Measurements from ENCODE around the gene TRDN.

Gene TRDN

GRCh38 chr6:123648723-123649122 is 12.0 kb upstream of the TRDN start:
- TF ChIP-seq CTCF (conservative IDR thresholded peaks at IDR 0.05; ENCODE audit: low read length), result no peak
- no peak overlapping the region for H3K4me3 ChIP-seq (ENCODE audit: low read length)

GRCh38 chr6:123648020-123648580 is 11.3 kb upstream of the TRDN start:
- no peak for TF ChIP-seq CTCF (conservative IDR thresholded peaks at IDR 0.05; ENCODE audit: low read length)
- no peak for DNase-seq (ENCODE audit: low read depth)
- H3K4me3 ChIP-seq (ENCODE audit: low read length), result no peak overlapping the region

More at GRCh38 chr6:123648723-123649122, 12.0 kb upstream of the TRDN start:
- no peak for DNase-seq (ENCODE audit: low read depth)

DNA sequence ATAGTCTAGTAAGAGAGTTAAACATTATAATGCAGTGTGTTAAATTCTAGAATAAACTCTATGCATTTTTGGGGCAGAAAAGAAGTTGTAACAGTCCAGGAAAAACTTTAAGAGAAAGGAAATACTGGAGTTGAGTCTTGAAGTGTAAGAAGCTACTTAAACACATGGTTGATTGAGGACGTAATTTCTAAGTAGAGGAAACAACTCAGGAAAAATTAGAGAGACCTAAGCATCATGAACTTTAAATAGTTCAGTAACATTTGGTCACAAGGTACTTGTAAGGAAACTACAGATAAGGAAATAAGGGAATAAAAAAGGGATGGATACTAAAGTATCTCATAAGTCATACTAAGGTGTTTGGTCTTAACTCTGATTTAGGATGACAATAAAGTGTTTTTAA is 4.7 kb upstream of the TRDN start:
- no peak for DNase-seq (ENCODE audit: low read depth)
- no peak for TF ChIP-seq CTCF (conservative IDR thresholded peaks at IDR 0.05; ENCODE audit: low read length)
- H3K4me3 ChIP-seq (ENCODE audit: low read length), result no peak overlapping the region

DNA sequence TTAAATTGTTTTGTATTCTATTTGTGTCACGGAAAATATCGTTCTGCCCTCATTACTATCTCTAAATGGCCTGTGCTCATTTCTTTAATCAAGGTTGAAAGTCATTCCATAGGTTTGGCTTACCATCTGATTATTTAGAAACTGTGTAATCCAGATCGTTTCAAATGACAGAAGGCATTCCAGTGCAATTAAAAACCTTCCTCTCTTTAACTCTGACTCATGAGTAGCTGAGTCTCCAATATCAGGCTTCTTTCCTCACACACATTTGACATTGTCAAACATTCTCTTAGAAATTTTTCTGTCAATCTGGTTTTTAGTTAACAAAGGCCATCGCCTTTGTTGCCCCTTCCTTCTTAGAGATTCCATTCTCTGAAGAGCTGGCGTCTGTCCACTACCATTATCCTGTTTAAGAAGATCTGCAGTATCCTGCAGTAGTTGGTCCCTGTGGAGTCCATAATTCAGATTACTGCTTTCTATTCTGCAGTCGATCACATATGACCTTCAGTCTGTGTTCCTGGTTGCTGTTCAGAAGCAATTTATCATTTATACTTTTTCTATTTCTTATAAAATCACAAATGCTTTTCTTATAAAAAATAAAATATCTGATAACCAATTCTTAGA is 3.9 kb upstream of the TRDN start:
- no peak for TF ChIP-seq CTCF (conservative IDR thresholded peaks at IDR 0.05; ENCODE audit: low read length)
- H3K4me3 ChIP-seq (ENCODE audit: low read length), result no peak overlapping the region
- no peak for DNase-seq (ENCODE audit: low read depth)

DNA sequence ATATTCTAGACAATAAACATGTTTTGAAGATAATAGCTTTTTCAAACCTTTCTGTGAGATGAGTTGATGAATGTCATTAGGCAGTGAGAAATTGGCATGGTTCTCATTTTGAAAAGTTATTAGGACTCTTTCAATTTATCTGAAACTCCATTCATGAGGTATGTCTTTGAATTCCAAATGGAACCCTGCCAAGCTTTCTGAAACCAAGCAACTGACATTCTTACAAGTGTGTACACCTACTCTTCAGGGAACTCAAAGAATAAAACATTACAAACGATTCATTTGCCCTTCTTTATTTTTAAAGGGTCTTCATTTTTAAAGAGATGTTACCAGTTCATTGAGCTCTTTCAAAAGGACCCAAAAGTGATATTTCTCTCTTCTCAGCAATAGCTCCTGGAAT is 2.1 kb upstream of the TRDN start:
- no peak for DNase-seq (ENCODE audit: low read depth)

DNA sequence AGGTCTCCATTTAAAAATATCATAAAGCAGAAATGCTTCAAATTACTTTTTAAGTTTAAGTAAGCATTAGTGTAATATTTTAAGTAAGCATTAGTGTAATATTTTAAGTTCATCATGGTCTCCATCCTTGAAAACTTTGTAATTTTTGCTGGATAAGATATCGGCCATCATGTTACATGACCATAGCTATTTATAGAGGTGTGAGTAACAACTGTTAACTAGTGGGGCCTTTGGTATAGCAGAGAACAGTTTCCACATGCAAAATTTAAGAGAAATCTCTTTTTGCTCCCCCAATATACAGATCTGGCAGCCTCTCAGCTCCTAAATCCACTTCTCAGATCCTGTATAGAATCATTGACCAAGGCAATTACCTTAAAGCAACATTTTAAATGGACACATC is 468 bp downstream of the TRDN start:
- no peak overlapping the region for H3K4me3 ChIP-seq (ENCODE audit: low read length)
- no peak for TF ChIP-seq CTCF (conservative IDR thresholded peaks at IDR 0.05; ENCODE audit: low read length)
- DNase-seq (ENCODE audit: low read depth), result no peak

More for the DNA sequence above, 2.1 kb upstream of the TRDN start:
- no peak overlapping the region for H3K4me3 ChIP-seq (ENCODE audit: low read length)
- no peak for TF ChIP-seq CTCF (conservative IDR thresholded peaks at IDR 0.05; ENCODE audit: low read length)

DNA sequence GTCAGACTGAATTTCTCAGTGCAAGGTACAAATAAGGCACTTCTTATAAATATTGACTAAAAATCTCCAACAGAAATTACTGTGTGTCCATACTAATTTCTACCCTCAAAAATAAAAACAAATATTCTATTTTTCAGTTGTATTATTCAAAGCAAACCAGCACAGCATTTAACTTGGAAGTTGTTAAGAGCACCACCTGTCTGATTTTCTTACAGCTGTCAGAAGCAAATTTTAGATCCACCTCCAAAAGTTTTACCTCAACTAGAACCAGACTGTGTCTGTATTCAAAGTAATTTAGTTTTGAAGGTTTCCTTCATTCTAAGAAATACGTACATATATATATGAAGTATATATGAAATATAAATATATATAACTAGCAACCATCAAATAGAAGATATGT is 1.2 kb downstream of the TRDN start:
- H3K4me3 ChIP-seq (ENCODE audit: low read length), result no peak overlapping the region
- no peak for DNase-seq (ENCODE audit: low read depth)
- no peak for TF ChIP-seq CTCF (conservative IDR thresholded peaks at IDR 0.05; ENCODE audit: low read length)

Data from AG10803 (cell line).